ENCODE results near the gene MATN1.

Gene MATN1

DNA sequence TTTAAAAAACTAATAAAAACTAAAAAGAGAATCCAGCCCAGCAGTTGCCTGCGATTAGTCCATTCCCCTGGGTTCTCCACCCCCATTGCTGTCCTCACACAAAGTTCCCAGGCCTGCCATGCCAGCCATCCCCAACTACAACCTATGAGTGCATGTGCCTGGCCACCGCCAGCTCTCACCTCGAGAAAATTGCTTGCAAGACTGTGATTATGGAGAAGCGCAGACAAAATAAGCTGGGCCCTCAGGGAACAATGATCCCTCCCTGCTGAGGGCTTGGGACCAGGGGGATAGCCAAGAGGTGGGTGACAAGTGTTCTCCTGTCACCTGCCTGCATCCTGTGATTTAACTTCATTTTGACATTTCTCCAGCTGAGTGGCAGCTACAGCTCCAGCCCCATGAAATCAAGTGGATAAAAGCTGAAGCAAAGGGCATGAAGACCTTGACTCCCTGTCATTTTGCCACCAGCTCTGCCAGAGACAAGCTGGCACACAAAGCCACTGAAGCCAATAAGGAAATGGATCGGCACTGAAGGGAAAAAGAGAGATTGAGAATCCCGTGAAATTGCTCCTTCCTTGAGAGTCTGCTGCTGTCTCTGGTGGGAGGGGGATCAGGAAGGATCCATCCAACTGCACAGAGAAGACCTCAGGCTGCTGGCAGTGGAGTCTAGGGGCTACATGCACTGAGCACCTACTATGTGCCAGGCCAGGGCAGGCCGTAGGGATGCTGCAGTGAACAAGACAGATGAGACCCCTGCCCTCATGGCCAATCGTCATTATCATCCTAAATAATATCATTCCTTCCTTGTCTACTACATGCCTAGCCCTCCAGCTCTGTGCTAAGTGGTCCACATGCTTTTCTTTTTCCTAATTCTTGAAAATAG is 40.7 kb downstream of the MATN1 start:
- DNase-seq (ENCODE audit: low read depth in 2 of 2), result no peak

DNA sequence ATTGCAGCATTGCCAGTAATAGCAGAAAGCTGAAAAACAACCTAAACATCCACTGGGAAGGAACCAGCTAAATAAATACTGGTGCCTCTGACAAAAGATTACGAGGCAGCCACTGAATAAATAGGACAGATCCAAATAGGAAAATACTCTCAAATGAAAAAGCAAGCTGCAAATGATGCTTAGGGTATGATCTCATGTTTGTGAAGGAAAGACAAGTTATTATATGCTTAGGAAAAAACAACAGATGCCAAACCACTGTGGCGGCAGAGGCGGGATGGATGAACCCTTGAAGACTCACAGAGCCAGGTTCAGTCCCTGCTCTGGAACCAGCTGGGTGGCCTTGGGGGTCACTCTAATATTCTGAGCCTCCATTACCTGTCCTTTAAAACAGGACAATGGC is 41.6 kb downstream of the MATN1 start:
- no peak for DNase-seq (ENCODE audit: low read depth in 2 of 2)

DNA sequence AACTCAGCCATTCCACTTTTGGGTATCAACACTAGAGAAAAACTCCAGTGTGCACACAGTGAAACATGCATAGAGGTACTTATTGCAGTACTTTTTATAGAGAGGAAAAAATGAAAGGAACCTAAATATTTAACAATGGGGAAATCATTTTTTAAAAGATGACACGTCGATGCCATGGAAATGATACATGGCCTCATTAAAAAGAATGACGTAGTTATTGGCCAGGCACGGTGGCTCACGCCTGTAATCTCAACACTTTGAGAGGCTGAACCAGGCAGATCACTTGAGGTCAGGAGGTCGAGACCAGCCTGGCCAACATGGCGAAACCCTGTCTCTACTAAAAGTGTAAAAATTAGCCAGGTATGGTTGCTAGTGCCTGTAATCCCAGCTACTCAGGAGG is 42.5 kb downstream of the MATN1 start:
- DNase-seq (ENCODE audit: low read depth in 2 of 2), result no peak

DNA sequence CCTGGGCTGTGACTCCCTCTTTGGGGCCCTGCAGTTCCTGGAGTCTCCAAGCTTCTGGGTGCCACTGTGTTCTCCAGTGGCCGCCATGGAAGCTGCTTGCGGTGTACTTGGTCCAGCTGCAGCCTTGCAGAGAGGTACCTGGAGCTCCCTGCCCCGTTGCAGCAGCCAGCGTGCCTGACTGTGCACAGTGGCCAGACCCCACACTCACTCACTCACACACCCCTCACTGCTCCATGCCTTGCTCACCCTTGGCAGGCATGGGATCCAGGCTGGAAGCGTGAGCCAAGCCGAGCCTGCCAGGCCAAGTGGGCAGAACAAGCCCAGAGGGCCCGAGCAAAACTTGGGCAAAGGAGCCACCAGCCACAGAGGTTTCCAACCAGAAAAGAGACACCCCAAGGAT is 43.0 kb downstream of the MATN1 start:
- no peak for DNase-seq (ENCODE audit: low read depth in 2 of 2)

DNA sequence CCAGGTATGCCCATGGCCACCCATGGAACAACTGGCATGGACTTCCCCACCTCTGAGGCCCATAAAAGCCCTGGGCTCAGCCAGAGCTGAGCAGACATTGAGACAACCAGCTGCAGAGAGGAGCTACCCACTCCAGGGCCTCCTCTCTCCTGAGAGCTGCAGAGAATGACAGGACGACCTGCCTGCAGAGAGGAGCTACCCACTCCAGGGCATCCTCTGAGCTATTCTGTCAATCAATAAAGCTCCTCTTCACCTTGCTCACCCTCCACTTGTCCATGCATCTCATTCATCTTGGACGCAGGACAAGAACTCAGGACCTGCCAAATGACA is 43.4 kb downstream of the MATN1 start:
- DNase-seq (ENCODE audit: low read depth in 2 of 2), result no peak

DNA sequence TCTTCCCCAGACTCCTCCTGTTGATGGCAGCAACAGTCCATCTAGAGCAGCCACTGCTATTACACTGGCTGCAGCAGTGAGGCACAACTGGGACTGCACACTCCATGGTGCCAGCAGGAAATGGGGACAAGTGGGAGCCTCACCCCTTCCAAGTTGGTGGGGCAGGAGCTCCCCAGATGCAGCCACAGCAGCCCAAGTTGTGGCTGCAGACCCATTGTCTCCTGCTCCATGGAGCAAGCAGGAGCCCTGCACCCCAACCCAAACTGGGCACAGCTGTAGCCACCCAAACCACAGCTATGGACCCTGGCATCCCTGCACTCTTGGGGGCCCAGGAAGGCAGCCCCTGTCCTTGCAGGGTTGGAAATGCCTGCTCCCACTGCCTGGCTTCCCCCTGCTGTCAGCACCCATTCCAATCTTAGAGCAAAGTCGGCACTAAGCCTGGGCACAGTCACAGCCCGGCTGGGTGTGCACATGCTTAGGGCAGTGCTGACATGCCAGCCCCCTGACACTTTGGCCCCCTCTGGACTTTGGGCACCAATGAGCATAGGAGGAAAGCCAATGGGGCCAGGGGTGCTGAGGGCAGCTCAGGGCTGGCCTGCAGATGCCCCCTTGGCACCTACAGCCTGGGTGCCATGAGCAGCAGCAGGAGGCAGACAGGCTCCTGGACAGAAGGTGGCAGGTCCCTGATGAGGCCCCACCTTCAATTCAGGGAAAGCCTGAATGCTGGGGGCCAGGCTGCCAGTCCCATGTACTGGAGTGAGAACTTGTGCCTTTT is 44.0 kb downstream of the MATN1 start:
- no peak for DNase-seq (ENCODE audit: low read depth in 2 of 2)

DNA sequence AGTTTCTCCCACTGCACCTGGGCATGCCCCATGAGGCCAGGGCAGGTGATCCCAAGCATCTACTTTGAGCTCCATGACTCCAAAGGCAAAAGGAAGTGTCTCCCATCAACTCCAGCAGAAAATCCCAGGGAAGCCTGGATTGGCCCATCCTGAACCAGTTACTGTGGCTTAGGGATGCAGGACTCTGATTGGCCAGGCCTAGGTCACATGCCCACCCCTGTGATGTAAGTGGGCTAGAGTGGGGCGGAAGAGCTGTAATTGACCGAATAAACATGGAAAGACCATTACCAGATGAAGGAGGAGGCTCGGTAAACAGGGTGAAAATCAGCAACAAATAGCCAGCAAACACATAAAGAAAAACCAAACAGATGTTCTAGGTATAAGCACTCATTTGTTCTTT is 45.2 kb downstream of the MATN1 start:
- DNase-seq (ENCODE audit: low read depth in 2 of 2), result no peak

DNA sequence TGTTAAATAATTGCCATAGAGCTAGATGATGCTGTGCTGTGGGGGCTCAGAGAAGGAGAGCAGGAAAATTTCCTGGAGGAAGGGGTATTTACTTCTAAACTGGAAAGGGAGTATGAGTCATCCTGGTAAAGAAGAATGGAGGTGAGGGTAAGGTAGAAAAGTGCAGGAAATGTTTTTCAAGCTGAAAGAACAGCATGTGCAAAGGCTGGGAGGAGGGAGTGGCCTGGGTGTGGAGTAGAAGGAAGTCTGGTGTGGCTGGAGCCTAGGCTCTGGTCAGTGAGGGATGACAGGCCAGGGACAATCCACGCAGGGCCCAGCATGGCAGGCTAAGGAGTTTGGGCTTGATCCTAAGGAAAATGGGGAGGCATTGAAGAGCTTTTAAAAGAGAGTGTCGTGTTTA is 45.9 kb downstream of the MATN1 start:
- no peak for DNase-seq (ENCODE audit: low read depth in 2 of 2)

DNA sequence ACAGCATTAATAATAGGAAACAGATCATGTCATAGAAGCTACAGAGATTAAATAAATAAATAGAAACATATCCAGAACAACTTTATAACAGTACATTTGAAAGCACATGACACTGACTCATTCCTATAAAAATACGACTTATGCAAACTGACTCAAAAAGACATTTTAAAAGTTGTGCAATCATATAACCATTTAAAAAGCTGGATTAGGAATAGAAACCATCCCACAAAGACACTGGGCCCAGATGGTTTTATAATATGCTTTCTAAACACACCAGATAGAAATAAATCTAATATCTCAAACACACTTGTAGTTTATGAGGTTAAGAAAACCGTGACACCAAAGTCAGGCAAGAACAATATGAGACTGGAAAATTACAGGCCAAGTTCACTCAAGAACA is 47.6 kb downstream of the MATN1 start:
- peak; percentile 41 to 48 for DNase-seq (ENCODE audit: low read depth in 2 of 2)

DNA sequence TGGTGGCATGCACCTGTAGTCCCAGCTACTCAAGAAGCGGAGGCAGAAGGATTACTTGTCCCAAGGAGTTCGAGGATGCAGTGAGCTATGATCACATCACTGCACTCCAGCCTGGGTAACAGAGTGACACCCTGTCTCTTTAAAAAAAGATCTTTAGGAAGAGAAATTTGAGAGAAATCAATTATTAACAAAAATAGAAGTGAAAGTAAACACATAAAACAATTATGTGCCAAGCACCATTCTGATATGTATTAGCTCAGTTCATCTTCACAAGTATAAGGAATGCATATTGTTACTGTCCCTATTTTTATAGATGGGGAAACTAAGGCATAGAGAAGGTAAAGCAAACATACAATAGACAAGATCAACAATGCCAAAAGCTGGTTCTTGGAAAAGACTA is 48.1 kb downstream of the MATN1 start:
- no peak for DNase-seq (ENCODE audit: low read depth in 2 of 2)

DNA sequence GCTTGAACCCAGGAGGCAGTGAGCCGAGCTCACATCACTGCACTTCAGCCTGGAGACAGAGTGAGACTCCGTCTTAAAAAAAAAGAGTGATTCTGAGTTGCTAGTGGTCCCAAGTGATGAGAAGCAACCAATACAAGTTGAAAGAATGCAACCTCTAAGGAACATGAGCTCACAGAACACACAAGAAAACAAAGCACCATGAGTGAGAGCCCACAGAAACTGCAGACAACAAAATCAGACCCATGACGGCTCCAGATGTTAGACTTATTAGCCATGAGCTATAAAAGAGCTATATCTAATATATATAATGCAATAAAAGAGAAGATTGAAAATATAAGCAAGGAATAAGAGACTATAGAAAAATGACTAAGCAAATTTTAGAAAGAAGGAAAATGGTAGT is 50.0 kb downstream of the MATN1 start:
- DNase-seq (ENCODE audit: low read depth in 2 of 2), result no peak

DNA sequence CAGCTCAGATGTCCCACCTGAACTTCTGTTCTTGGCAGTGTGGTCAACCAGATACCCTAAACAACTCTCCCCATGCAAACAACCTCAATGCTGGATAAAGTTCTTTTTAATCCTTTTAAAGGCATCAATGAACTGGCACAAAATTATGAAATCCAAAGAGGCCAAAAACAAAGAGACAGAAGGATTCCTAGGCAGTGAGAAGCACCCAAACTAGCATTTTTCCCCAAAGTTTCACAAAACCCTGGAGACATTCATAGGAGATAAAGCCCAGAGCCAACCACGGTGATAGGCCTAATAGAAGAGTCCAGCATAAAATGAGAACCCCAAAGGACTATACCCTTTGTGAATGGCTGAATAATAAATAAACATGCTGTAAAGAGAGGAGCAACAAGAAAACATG is 50.7 kb downstream of the MATN1 start:
- no peak for DNase-seq (ENCODE audit: low read depth in 2 of 2)

DNA sequence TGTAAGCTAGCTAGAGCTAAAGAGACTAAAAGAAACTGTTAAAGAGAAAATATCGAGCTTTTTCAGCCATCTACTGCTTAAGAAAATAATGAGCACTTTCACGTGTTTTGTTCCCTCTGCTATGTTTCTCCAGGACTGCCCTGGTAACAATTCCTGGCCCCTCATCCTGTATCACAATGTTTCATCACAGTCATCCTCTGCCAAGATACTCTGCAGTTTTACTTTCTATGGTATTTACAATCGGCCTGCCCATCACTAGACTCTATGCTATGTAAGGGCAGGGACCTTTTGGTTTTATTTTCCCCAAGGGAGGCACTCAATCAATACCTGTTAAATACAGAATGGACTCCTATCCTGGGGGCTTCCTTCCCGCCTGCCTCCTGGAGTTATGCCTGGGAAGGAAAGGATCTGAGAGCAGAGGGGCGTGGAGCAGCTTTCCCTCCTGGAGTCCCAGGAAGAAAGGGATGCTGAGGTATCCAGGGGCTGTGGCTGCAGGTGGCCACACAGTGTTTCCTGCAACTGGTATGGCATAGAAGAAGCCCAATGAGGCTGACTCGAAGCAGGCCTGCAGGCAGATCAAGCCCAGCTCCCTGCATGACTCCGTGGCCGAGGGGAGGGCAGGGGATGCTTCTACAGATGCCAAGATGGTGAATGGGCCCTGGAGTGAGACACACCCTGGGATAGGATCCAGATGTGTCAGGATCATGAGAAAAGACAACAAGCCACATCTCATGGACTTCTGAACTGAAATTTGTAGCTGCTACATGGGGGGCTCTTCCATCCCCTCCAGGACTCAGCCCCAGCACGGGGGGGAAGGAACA is 52.9 kb downstream of the MATN1 start:
- peak; percentile 9 to 20 for DNase-seq (ENCODE audit: low read depth in 2 of 2)

DNA sequence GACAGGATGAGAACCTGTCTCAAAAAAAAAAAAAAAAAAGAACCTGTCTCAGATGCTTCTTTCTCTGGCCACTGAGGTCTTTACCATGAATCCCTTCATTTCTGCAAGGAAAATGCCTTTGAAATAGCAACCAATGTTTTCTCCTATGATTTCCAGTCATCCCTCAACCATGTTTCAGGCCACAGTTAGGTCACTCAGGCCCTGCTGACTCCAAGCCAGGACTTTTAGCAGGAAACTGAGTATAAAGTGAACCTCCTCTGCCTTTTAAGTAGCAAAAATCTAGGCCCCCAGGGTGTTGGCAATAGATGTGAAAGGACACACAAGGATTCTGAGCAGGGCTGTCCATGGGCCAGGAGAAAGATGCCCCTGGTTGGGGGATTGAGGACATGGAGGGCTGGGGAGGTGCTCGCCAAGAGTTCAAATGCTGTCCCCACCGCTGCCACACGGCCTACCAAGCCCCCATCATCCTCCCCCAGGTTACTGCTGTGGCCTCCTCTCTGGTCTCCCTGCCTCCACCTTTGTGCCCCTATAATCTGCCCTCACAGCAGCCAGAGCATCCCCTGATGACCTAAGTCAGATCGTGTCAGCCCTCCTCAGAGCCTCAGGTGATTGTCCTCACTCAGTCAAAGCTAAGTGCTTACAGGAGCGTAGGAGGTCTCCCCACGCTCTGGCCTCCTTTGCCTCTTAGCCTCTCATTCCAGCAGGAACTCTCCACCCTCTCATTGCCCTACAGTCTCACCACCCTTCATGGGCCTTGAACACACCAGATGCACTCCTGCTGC is 54.6 kb downstream of the MATN1 start:
- DNase-seq (ENCODE audit: low read depth in 2 of 2), result no peak

DNA sequence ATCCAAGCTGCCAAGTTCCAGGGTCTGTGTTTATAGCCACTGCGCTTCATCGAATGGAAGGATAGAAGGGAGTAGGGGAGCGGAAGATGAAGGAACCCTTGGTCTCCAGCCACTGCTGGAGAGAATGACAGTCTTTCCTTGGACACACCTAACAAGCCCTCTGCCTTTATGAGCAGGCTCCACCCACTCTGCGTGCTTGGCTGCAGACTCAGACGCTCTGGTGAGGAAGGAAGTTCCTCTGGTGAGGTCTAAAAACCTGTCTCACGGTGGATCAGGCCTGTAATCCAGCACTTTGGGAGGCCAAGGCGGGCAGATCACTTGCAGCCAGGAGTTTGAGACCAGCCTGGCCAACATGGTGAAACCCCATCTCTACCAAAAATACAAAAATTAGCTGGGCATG is 55.4 kb downstream of the MATN1 start:
- no peak for DNase-seq (ENCODE audit: low read depth in 2 of 2)

DNA sequence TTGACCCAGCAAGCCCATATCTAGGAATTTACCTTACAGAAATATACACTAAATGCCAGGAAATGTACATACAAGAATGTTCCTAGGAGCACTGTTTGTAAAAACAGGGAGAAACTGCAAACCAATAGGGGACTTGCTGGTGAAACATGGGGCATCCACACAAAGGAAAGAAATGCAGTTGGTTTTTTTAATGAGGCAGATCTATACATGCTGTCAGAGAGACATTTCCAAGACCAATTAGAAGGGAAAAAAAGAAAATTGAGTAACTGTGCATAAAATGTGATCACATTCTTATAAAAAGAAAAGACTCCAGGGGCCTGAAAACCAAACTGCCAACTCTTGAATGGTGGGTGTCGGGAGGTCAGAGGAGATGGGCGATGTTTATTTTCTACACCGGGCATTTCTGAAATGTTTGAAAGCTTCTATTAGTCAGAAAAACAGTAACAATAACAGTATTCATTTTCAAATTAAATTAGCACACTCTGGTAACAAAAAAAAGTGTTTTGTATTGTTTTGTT is 56.6 kb downstream of the MATN1 start:
- DNase-seq (ENCODE audit: low read depth in 2 of 2), result no peak

DNA sequence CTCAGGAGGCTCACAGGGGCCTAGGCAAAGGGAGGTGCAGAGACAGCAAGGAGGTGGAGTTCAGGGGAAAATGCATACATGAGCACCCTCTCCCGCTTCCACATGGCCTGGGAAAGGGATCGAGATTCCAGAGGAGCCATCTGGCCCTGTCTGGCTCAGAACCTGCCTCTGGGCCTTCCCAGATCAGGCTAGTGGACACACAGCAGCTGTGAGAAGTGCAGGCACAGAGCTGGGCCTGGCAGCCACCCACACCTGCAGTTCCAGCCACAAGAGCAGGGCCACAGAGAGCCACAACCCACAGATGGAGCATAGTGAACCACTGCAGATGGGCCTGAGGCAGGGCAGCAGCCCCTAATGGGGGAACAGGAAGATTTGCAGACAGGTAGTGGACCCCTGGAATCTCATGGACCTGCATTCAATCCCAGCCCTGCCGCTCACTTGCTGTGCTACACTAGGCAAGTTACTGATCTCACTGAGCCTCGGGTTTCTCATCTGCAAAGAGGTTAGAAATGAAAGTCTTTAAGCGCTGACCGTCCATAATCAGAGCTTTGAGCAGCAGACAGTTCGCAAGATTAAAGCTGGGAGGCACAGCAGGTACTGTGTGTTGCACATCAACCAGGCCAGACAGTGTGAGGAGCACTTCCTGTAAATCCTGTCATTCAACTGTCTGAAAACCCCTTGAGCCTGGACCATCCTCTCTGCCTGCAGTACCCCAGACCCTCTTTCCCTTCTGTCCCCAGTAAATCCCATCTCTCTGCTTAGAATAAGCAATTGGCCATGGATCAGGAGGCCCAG is 58.0 kb downstream of the MATN1 start:
- DNase-seq (ENCODE audit: low read depth in 2 of 2), result no peak

DNA sequence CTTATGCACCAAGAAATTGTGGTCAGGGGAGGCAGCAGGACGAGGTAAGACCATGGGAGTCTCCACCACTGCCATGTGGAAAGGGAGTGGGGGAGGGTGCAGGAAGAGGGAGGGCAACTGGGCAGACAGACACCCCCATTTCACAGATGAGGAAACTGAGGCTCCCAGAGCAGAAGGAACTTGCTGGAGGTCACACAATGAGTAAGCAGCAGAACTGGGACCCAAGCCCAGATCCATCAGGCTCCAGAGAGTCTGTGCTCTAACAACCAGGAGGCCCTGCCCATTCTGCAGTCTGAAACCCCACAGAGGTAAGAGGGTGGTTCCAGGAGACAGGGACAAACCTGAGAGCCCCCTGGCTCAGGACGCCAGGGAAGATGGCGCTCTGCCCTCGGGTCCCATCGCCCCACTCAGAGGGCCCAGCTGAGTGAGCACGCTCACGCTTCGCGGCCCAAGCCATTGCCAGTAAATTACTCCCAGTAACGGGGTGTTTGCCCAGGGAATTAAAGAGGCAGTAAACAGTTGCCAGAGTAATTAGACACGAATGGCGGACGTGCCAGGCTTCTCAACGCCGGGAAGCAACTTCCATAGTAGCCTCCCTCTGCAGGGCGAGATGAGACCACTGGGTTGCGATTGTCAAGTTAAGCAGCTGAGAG is 59.2 kb downstream of the MATN1 start:
- no peak for DNase-seq (ENCODE audit: low read depth in 2 of 2)

DNA sequence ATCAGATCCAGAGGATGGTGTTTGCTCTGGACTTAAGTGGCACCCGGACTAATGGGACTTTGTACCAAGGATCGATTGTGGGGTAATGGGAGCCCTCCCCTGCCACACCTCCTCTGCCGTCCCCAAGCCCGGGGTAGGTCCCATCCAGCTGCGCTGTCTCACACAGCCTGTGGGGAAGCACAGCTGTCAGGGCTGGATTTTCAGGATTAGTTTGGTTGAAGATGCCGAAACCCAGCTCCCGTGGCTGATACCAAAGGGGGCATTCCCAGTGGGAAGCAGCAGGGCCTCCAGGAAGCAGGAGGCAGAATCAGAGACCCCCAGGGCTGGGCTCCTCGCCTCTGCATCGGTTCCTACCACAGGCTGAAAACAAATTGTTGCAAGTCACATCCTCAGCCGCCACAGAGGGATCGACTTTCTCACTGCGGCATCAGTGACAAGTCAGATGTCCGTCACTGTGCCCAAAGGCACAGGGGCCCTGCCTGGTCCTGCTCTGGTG is 59.7 kb downstream of the MATN1 start:
- DNase-seq (ENCODE audit: low read depth in 2 of 2), result no peak

DNA sequence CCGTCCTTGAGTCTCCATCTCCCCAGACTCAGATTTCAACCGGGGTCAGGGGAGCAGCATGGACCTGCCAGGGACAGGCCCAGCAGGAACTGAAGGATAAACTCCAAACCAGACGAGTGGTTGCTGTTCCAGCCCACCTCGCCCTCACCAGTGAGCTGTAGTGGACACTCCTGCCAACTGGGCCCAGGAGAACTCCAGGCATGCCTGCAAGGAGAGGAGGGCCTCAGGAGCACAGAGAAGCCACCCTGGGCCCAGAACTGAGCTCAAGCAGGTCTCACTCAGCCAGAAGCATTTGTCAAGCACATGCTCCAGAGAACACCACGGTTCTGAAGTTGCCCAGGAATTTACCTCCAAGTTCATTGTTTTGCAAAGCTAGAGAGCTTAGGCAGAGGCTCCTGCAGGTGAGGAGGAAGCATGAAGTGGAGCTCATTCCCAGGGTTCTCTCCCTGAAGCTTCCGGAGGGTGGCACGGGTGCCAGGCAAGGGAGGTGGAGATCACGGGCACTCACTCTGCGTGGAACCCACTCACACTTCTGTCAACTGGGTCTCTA is 61.0 kb downstream of the MATN1 start:
- no peak for DNase-seq (ENCODE audit: low read depth in 2 of 2)

All from fibroblast of skin of left quadriceps (primary cell).